Measurements from ENCODE around the gene C15orf62. TPM values are rescaled to one million over a fixed set of nuclear protein-coding genes. Genes with fewer than 3 reads are reported as not detected.

Gene C15orf62
- total RNA-seq, 4 donors from 2014 or later = 0.13 to 0.79 (median 0.22) TPM; not detected in 1

- no peak for DNase-seq
- no peak overlapping the region for H3K27ac ChIP-seq
- peaks cover 0 to 7% of the 10 kb centered on the region in 2 donors for H3K4me1 ChIP-seq
- TF ChIP-seq CTCF (IDR thresholded peaks at IDR 0.05) = no peak
- no peak for TF ChIP-seq POLR2A (IDR thresholded peaks at IDR 0.05)
- H3K36me3 ChIP-seq = no peaks in the 10 kb centered on the region
- WGBS, 2 donors = 90 to 92% methylated on average over 2 of the region's 2 CpGs
- H3K4me3 ChIP-seq (replicated peaks in 1 of 3) = no peak overlapping the region
- no peaks in the 10 kb centered on the region for H3K27me3 ChIP-seq
- H3K9me3 ChIP-seq = no peaks in the 10 kb centered on the region
- intact Hi-C loops (cut with DNase I) = no loop called here
These were observed 51.4 kb downstream of the C15orf62 start for GRCh38 chr15:40821195-40821594.

Small RNA genes lying within 50 kb of the gene (small RNA-seq; reads per million reads assigned to genes)
- not detected for gene SUMO2P15

Other genes starting within 250 kb of the C15orf62 start
- gene CCDC32, start 204.9 kb upstream of the C15orf62 start, total RNA-seq = 10 to 100 TPM; 36.8 to 49.0 (median 43.7) TPM
- 10 to 100 TPM in 1 of 4 donors, 1 to 10 TPM in 3; 5.8 to 10.1 (median 7.1) TPM for gene RPUSD2, start 200.7 kb upstream of the C15orf62 start, total RNA-seq
- gene KNL1, start 175.7 kb upstream of the C15orf62 start, total RNA-seq = 1 to 10 TPM in 2 of 4 donors, under 1 TPM in 2; 0.78 to 3.8 (median 0.93) TPM
- gene RAD51, start 74.8 kb upstream of the C15orf62 start, total RNA-seq = 1 to 10 TPM in 1 of 4 donors, under 1 TPM in 1, not detected in 2; 0.40 to 1.4 TPM
- gene RMDN3, start 14.7 kb upstream of the C15orf62 start, total RNA-seq = 10 to 100 TPM; 29.2 to 39.8 (median 31.7) TPM
- gene GCHFR, start 5.9 kb upstream of the C15orf62 start, total RNA-seq = 10 to 100 TPM; 17.1 to 73.4 (median 34.7) TPM
- gene ZFYVE19, start 37.1 kb downstream of the C15orf62 start, total RNA-seq = 10 to 100 TPM; 21.7 to 37.8 (median 22.3) TPM
- 10 to 100 TPM; 21.6 to 51.9 (median 45.8) TPM for gene DNAJC17, start 37.5 kb downstream of the C15orf62 start, total RNA-seq
- not detected for gene PPP1R14D, start 58.7 kb downstream of the C15orf62 start, total RNA-seq
- gene SPINT1, start 74.1 kb downstream of the C15orf62 start, total RNA-seq = 100 to 1,000 TPM in 2 of 4 donors, 10 to 100 TPM in 2; 84.3 to 143 (median 113) TPM
- under 1 TPM in 1 of 4 donors, not detected in 3; 0.29 TPM for gene RHOV, start 104.3 kb downstream of the C15orf62 start, total RNA-seq
- 10 to 100 TPM; 29.2 to 43.6 (median 37.2) TPM for gene VPS18, start 124.5 kb downstream of the C15orf62 start, total RNA-seq
- gene DLL4, start 159.4 kb downstream of the C15orf62 start, total RNA-seq = 10 to 100 TPM in 3 of 4 donors, 1 to 10 TPM in 1; 6.8 to 27.1 (median 10.8) TPM
- 1 to 10 TPM; 1.1 to 3.1 (median 1.8) TPM for gene CHAC1, start 183.5 kb downstream of the C15orf62 start, total RNA-seq

Measured in thyroid gland (tissue), 4 donors.